ENCODE data around the gene WDR33.
"Not testable (repeated sequence)": the region's sequence is repeated elsewhere in the genome, so short reads cannot be mapped to it uniquely, and the experiment has no call there.

Gene WDR33

DNA sequence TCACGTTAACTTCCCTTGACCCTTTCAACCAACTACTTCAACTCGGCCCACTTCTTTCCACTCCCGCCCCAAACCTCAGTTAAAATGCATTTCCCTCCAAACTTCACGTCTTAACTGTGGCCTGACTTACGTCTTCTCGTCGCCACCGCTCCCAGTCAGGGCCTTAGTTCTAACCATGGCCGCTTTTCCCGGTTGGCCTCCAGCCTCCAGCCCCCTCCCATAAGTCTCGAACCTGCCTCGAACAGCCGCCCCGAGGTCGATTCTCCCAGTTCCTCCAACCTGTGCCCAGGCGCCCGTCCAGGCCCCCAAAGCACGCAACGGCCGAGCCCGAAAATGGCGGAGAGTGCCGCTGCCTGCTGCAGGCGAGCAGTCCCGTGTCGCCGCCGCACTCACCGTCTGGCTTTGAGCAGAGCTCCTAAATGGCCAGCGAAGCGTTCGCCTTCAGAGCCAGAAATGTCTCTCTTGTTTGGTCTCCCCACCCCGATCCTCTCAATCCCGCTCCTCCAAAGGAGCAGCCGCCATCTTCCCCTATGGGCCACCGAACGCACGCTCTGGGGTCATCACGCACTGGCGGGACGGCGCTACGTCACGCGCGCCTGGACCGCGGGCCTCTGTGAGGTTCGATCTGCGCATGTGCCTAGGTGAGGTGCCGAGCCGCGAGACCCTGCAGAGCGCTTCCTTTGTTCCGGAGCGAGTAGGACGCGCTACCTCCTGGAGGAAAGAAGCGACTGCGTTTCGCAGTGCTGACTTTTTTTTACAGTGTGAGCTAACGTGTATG is at the start of gene WDR33:
Gene WDR33, minus strand, starts transcription at position 553 of the 778 bp plus-strand sequence. CDS start 40,190 bp downstream, outside the sequence.
- DNase-seq = peak; percentile 82

- no peak for DNase-seq
Observed at GRCh38 chr2:127860130-127860529, 49.2 kb upstream of the WDR33 start.

DNA sequence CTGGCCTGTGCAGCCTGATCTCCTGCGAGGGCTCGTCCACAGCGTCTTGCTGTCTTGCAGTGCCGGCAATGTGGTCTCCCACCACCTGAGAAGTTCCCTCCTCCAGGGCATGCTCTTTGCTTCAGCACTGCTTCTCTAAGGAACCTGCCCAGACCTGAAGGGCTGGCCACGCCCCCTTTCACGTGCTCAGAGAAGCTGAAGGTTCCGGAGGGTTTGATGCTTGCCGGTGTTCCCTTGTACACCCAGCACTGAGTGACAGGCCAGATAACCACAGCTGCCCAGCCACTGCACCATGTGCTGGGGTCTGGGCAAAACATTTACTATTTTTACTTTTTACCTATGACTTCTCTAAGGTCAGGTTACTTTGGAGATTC is 48.7 kb upstream of the WDR33 start:
- DNase-seq = no peak

GRCh38 chr2:127857265-127857808 is 46.4 kb upstream of the WDR33 start:
- no peak for DNase-seq

DNA sequence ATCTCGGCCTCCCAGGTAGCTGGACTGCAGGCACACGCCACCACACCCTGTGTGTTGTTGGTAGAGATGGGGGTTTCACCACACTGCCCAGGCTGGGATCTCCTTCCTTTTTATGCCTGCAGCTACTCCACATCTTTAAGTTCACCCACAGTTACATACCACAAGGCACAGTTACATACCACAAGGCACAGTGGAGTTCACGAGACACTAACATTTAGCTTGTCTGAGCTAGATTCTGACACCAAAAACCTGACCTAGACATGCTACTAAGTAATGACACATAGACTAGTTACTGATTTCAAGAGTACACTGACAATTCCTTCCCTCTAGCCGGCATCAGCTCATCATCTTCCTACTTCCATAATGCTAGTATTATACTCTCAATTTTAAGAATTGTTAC is 42.7 kb upstream of the WDR33 start:
- DNase-seq = no peak

DNA sequence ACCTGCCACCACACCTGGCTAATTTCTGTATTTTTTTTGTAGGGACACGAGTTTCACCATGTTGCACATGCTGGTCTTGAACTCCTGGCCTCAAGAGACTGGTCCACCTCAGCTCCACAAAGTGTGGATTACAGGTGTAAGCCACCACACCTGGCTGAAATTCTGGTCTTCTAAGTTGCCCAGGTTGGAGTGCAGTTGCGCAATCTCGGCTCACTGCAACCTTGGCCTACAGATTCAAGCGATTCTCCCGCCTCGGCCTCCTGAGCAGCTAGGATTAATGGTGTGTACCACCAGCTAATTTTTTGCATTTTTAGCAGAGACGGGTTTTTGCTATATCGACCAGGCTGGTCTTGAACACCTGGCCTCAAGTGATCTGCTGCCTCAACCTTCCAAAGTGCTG is 41.4 kb upstream of the WDR33 start:
- DNase-seq = no peak

GRCh38 chr2:127847931-127848330 is 37.0 kb upstream of the WDR33 start:
- DNase-seq = no peak

DNA sequence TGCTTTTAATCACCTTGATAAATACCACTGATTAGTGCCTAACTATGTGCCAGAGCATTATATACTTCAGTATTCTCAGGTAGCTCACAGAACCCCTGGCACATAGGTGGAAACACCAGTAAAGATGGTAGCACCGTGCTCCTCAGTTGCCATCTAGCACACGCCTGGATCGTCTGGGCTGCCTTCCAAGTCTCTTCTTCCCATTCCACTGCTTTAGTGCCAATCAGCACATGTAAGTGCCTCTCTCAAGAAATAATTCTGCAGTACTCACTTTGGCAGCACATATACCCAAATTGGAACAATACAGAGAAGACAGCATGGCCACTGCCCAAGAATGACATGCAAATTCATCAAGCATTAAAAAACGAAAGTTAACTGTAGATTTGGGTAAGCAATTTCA is 34.0 kb upstream of the WDR33 start:
- no peak for DNase-seq

- DNase-seq = no peak
Observed at GRCh38 chr2:127843677-127844076, 32.7 kb upstream of the WDR33 start.

- no peak for DNase-seq
Observed at GRCh38 chr2:127841466-127842178, 30.7 kb upstream of the WDR33 start.

GRCh38 chr2:127840893-127841292 is 29.9 kb upstream of the WDR33 start:
- no peak for DNase-seq

DNA sequence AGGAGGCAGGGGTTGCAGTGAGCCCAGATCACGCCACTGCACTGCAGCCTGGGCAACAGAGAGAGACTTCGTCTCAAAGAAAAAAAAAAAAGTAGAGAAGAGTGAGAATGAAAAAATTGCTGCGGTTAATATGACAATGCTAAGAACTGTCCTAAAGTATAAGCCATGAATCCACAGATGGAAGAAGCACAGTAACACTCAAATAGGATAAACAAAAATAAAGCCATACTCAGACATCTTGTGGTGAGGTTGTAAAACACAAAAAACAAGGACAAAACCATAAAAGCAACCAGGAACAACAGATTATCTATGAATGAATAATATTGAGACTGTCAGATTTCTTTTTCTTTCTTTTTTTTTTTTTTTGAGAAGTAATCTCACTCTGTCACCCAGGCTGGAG is 24.0 kb upstream of the WDR33 start:
- no peak for DNase-seq

DNA sequence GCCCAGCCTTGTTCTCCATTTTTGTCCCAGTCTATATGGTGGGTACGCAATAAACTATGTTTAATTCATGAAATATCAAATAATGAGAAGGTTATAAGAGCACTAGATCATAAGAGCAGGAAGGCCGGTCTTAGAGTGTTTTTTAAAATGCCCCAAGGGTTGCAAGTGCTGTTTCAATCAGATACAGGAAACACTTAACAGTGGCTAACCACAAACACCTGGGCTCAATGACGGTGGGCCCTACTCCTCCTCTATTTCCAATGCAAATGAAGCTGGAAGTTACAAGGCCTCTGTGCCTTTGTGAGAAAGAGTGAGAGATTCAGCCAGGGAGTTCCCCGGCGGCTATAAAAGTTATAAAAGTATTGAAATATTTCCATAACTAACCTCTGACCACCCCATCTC is 18.9 kb upstream of the WDR33 start:
- peak; percentile 48 for DNase-seq

DNA sequence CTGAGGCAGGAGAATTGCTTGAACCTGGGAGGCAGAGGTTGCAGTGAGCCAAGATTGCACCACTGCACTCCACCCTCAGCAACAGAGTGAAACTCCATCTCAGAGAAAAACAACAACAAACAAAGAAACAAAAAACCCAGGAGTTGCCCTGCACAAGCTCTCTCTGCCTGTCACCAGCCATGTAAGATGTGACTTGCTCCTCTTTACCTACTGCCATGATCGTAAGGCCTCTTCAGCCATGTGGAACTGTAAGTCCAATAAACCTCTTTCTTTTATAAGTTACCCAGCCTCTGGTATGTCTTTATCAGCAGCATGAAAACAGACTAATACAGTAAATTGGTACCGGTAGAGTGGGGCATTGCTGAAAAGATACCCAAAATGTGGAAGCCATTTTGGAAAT is 15.7 kb upstream of the WDR33 start:
- DNase-seq = not testable (repeated sequence)

DNA sequence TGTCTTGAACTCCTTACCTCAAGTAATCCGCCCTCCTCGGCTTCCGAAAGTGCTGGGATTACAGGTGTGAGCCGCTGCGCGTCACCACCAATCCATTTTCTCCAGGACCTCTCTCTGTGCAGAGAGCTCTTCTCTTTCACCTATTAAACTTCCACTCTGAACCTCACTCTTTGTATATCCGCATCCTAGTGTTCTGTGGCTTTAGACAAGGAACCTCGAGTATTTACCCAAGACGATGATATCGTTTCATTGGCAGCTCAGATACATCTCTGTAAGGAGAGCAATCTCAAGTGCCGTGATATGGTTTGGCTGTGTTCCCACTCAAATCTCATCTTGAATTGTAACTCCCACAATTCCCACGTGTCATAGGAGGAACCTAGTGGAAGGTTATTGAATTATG is 15.1 kb upstream of the WDR33 start:
- DNase-seq = no peak

DNA sequence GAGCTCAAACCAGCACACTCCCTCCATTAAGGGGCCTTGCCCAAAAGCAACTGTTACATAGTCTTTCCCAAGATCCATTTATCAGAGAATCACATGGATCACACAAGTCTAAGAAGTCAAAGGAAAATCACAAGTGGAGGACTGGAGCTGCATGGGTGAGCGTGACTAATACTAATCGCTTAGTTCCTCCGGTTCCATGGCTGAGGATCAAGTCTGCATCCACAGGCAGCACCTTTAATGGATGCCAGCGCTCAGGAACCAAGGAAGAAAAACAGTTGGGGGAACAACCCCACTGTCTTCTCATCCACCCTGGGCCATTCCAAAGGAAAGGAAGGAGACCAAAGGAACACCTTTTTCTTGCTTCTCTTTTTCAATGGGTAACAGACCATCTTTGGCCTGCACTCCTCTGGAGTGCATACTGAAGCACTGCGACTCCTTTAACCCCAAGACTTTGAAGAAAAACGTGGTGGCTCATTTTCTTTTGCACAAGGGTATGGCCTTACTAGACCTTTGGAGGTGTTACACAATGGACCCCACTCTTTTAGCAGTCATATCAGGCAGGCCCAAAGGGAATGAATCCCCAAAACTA is 9.2 kb upstream of the WDR33 start:
- DNase-seq = no peak

DNA sequence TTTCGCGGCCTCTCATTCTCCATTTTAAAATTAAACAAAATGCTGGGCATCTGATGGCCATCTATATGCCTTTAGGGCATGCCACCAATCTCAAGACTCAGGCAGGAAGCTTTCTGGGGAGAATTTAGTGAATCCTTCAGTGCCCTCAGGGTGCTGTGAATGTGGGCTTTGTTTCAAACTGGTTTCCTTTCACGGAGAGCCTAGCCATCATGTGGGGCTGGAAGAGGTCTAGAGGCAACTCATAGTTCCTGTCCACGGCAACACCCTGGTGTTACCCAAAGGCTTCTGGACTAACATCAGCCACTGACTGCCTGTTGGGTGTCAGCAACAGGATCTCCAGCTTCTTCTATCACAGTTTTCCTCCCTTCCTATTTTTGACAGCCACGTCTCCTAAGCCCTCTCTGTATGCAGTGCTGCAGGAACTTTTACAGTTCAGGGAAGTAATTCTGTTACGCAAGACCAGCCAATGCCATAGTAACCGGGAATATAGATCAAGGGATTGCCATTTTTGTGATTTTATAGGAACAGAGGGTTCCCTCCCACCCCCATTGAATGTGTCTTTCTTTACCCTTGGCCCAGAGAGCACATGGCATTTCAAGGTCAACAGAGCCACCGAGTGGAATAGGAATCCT is 7.9 kb upstream of the WDR33 start:
- DNase-seq = no peak

DNA sequence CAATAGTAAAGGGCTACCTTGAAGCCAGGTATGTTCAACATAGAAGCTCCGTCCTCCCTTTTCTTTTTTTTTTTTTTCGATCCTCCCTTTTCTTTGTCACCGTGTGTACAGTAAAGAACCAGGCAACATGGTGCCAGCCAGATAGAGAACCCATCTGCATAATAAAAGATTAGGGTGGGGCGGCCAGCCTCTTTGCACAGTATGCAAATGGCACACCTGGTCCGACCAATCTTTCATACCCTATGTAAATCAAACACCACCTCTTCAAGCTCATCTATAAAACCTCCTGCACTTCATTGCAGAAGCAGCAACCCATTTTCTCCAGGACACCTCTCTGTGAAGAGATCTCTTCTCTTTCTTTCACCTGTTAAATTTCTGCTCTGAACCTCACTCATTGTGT is 7.3 kb upstream of the WDR33 start:
- no peak for DNase-seq

DNA sequence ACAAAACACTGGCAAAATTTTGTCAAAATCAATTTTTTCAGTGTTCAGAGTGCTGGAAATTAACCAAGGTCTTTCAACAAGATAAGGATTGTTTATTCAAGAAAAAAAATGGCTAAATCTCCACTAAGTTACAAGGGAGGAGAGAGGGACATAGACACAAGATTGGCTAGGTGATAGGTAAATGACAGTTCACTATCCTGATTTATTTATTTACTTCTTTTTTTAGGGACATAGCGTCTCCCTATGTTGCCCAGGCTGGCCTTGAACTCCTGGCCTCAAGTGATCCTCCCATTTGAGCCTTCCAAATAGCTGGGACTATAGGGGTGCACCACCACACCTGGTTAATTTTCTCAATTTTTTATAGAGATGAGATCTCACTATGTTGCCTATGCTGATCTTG is 3.7 kb upstream of the WDR33 start:
- DNase-seq = no peak

- not testable (repeated sequence) for DNase-seq
Observed at GRCh38 chr2:127812441-127812840, 1.5 kb upstream of the WDR33 start.

DNA sequence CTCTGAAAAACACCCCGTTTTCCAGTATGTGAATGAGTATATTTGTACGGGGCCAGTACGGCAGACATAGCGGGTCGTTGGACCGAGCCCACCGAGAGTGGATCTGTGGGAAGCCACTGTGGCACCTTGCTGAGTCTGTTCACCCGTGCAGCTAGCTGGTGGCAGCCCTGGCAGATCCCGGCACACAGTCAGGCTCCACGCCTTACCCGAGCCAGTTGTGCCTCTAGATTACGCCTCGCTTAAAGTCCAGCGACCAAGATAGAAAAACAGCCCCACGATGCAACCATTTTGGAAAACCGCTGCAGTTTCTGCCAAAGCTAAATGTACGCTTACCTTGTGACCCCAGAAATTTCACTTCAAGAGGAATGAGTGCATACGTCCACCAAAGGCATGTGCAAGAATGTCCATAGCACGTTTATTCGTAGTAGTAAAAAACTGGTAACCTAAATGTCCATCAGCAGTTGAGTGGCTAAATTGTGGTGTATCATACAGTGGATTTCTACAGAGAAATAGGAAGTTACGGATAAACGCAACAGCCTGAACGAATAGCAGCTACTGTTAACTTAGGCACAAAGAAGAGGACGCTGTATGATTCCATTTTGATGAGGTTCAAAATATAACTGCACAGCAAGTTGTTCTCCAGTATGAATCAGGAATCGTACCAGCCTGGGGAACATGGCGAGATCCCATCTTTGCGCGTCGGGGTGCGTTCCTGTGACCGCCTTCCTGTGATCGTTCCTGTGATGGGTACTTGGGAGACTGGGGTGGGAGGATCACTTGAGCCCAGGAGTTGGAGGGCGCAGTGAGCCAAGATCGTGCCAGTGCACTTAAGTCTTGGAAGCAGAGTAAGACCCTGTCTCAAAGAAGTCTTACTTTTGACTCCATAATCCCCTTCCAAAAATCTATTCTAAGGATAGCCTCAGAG is 688 bp upstream of the WDR33 start:
- no peak for DNase-seq

DNA sequence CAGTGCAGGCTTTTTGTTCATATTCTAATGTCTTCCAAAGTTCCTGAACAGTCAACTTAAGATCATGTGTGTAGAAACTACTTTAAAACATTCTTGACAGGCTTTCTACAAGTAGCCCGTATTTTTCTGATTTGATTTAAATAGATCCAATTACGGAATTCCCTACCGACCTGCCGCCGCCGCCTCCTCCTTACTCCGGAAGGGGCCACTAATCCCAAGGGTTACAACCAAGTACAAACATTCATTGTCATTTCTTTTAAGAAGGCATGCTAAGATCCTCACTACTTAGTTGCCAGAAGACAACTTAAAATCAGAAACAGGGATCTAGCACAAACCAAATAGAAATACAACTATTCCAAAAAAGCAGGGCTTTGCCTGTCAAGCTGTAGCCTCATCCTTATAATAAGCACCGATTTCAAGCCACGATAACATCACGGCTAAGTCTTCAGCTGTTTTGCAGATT is 784 bp downstream of the WDR33 start:
- no peak for DNase-seq
